ENCODE data around the gene ATAD3C. TPM values are rescaled to one million over a fixed set of nuclear protein-coding genes. Genes with fewer than 3 reads are reported as not detected.

The ATAD3C gene
- total and polyA plus RNA-seq, 2 donors (not counting 3 experiments of a cell fraction or from before 2014, with no cell fraction given): 0.01 TPM; not detected in 1

DNA sequence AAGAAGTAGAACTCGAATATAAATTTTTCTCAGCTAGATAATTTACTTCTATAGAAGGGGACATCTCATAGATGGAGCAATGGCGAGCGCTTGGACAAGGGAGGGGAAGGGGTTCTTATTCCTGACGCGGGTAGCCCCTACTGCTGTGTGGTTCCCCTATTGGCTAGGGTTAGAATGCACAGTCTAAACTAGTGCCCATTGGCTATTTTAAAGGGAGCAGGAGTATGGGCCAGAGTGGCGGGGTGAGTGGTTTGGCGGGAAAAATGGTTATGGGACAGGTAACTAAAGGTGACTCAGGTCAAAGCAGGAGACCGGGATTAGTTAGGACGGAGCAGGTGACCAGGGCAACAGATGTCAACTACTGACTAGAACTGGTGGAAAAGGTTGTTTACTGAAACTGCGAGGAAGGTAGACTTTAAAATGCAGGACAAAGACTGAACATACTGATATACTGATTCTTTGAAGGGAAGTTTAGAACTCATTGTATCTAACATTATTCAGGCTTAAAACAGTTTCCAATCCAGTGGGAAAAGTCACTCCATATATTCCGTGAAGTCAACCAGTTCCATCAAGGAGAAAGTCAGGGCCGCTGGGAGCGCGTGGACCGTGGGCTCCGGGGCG is 61.5 kb downstream of the ATAD3C start:
- H3K79me2 ChIP-seq (ENCODE audit: control insufficient read depth, insufficient read depth, low read length): peaks cover 21% of the 10 kb centered on the region
- H3K27ac ChIP-seq (ENCODE audit: insufficient read depth, low read depth, low read length): peak overlapping the region; percentile 96
- POLR2A ChIA-PET: interaction anchor here (0.7 to 0.9 kb wide), 2 partner anchors 29 to 111 kb away, joined by 3 to 4 read pairs; no protein-coding TSS in a partner anchor
- H3K9me1 ChIP-seq (replicated peaks; ENCODE audit: control insufficient read depth, extremely low read depth, insufficient read depth, low read length): no peaks in the 10 kb centered on the region
- CTCF ChIA-PET: no interaction called here
- BruUV-seq (replicated peaks): TSS peak; percentile 93
- no peaks in the 10 kb centered on the region for H3K9me3 ChIP-seq (replicated peaks; ENCODE audit: control insufficient read depth, insufficient read depth, low read length)
- no peaks in the 10 kb centered on the region for H4K20me1 ChIP-seq (replicated peaks; ENCODE audit: control insufficient read depth, extremely low read depth, insufficient read depth, low read length)
- intact Hi-C loops (cut with micrococcal nuclease): loop anchor here (5.0 kb wide), 1 partner anchor 106 kb away; the partner anchor contains the start of gene MIB2
- peak overlapping the region; percentile 33 to 69 (median 61) for H3K4me3 ChIP-seq (replicated peaks in 1 of 3; ENCODE audit: insufficient read depth in 1 of 3, low read depth in 1 of 3, low read length in 3 of 3)
- no peaks in the 10 kb centered on the region for H3K36me3 ChIP-seq (ENCODE audit: control insufficient read depth in 2 of 2, extremely low read depth in 1 of 2, insufficient read depth in 2 of 2, low read length in 2 of 2)
- peak overlapping the region; percentile 91 for H2AFZ ChIP-seq (ENCODE audit: low read depth, low read length)
- no peaks in the 10 kb centered on the region for H3K27me3 ChIP-seq (ENCODE audit: control insufficient read depth in 2 of 2, insufficient read depth in 2 of 2, low read length in 2 of 2)
- peak overlapping the region; percentile 86 for H3K4me2 ChIP-seq (ENCODE audit: insufficient read depth, low read length)
- peaks cover 4% of the 10 kb centered on the region for H3K4me1 ChIP-seq (ENCODE audit: control insufficient read depth, extremely low read depth, insufficient read depth, low read length)
- TF ChIP-seq POLR2AphosphoS5 (IDR thresholded peaks at IDR 0.05; ENCODE audit: insufficient read depth, low read depth, low read length) (no peak), FOS (IDR thresholded peaks at IDR 0.05; ENCODE audit: borderline replicate concordance, insufficient read depth, low read length) (no peak)
- TF ChIP-seq, protein P1, sequence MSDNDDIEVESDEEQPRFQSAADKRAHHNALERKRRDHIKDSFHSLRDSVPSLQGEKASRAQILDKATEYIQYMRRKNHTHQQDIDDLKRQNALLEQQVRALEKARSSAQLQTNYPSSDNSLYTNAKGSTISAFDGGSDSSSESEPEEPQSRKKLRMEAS (IDR thresholded peaks at IDR 0.05; ENCODE audit: insufficient read depth, insufficient read length): no peak
- peak overlapping the region; percentile 98 for H3K9ac ChIP-seq (replicated peaks; ENCODE audit: extremely low read depth, insufficient read depth, low read length)
- FAIRE-seq (no peak), DNase-seq (ENCODE audit: low read depth, low spot score) (no peak)
- dilution Hi-C loops (cut with MboI; ENCODE audit: extremely low pct_ligation_motif_present, low sequenced_read_pairs): no loop called here

DNA sequence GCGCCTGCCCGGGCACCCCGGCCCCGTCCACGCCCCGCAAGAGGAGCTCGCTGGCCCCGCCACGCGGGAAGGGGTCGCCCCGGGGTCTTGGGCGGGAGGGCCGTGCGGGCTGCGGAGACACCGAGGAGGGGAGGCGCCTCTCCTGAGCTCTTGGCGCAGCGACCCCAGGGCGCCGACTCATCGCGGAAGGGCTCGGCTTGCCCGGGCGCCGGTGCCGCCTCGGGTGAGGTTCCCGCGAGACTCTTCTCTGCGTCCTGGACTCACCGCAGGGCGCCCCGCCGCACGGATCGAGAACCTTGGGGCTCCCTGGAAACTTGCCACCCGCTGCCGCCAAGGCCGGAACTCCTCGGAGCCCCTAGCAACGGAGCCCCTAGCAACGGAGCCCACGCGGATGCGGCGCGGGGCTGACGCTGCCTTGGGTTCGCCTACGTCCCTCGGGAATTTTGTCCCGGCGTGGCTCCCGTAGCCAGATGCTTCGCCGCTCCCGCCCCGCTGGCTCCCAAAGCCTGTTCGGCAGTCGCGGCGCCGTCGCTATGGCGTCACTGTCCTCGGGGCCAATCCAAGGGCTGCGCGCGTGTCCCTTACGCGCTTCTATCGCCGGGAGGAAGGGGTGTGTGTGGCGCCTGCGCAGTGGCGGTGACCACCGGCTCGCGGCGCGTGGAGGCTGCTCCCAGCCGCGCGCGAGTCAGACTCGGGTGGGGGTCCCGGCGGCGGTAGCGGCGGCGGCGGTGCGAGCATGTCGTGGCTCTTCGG is 62.2 kb downstream of the ATAD3C start, which contains the start of gene ATAD3A:
TSS of gene ATAD3A (plus strand) at position 630 of the 753 bp plus-strand sequence. CDS start at position 737, 107 bp downstream.
- no peaks in the 10 kb centered on the region for H4K20me1 ChIP-seq (replicated peaks; ENCODE audit: control insufficient read depth, extremely low read depth, insufficient read depth, low read length)
- H3K4me1 ChIP-seq (ENCODE audit: control insufficient read depth, extremely low read depth, insufficient read depth, low read length): peaks cover 4% of the 10 kb centered on the region
- TF ChIP-seq GATA2 (IDR thresholded peaks at IDR 0.05; ENCODE audit: insufficient read depth, insufficient read length, low read depth, low read length) (no peak), POLR2A (IDR thresholded peaks at IDR 0.05; ENCODE audit: low read depth, low read length) (peak; percentile 84), EZH2 (IDR thresholded peaks at IDR 0.05; ENCODE audit: borderline replicate concordance, low read depth, low read length, severe bottlenecking) (no peak), POLR2AphosphoS5 (IDR thresholded peaks at IDR 0.05; ENCODE audit: insufficient read depth, low read depth, low read length) (peak; percentile 79), FOS (IDR thresholded peaks at IDR 0.05; ENCODE audit: borderline replicate concordance, insufficient read depth, low read length) (no peak), JUN (IDR thresholded peaks at IDR 0.05; ENCODE audit: borderline replicate concordance, insufficient read depth, insufficient read length, low read depth) (no peak), MYC (IDR thresholded peaks at IDR 0.05; ENCODE audit: low read depth, low read length) (peak; percentile 13)
- TF ChIP-seq, protein P2, sequence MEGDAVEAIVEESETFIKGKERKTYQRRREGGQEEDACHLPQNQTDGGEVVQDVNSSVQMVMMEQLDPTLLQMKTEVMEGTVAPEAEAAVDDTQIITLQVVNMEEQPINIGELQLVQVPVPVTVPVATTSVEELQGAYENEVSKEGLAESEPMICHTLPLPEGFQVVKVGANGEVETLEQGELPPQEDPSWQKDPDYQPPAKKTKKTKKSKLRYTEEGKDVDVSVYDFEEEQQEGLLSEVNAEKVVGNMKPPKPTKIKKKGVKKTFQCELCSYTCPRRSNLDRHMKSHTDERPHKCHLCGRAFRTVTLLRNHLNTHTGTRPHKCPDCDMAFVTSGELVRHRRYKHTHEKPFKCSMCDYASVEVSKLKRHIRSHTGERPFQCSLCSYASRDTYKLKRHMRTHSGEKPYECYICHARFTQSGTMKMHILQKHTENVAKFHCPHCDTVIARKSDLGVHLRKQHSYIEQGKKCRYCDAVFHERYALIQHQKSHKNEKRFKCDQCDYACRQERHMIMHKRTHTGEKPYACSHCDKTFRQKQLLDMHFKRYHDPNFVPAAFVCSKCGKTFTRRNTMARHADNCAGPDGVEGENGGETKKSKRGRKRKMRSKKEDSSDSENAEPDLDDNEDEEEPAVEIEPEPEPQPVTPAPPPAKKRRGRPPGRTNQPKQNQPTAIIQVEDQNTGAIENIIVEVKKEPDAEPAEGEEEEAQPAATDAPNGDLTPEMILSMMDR (IDR thresholded peaks at IDR 0.05; ENCODE audit: extremely low read depth in 1 of 2, insufficient read depth in 1 of 2, low read depth in 1 of 2, low read length in 2 of 2): peak in 1 of 2 donors; percentile 0
- TF ChIP-seq, protein P1 (IDR thresholded peaks at IDR 0.05; ENCODE audit: insufficient read depth, insufficient read length): no peak
- no peaks in the 10 kb centered on the region for H3K9me3 ChIP-seq (replicated peaks; ENCODE audit: control insufficient read depth, insufficient read depth, low read length)
- H3K36me3 ChIP-seq (ENCODE audit: control insufficient read depth in 2 of 2, extremely low read depth in 1 of 2, insufficient read depth in 2 of 2, low read length in 2 of 2): no peaks in the 10 kb centered on the region
- POLR2A ChIA-PET: interaction anchor here (0.6 to 0.9 kb wide), 2 partner anchors 9 to 111 kb away, joined by 3 to 4 read pairs; no protein-coding TSS in a partner anchor
- H3K9me1 ChIP-seq (replicated peaks; ENCODE audit: control insufficient read depth, extremely low read depth, insufficient read depth, low read length): no peaks in the 10 kb centered on the region
- peak within 1 kb of the TSS; percentile 86 for H3K4me2 ChIP-seq (ENCODE audit: insufficient read depth, low read length)
- H3K27me3 ChIP-seq (ENCODE audit: control insufficient read depth in 2 of 2, insufficient read depth in 2 of 2, low read length in 2 of 2): no peaks in the 10 kb centered on the region
- dilution Hi-C loops (cut with MboI; ENCODE audit: extremely low pct_ligation_motif_present, low sequenced_read_pairs): no loop called here
- CTCF ChIA-PET: no interaction called here
- peak within 1 kb of the TSS; percentile 91 for H2AFZ ChIP-seq (ENCODE audit: low read depth, low read length)
- BruUV-seq (replicated peaks): no TSS peak
- peak within 1 kb of the TSS; percentile 33 to 69 (median 61) for H3K4me3 ChIP-seq (replicated peaks in 1 of 3; ENCODE audit: insufficient read depth in 1 of 3, low read depth in 1 of 3, low read length in 3 of 3)
- peak; percentile 99 for DNase-seq (ENCODE audit: low read depth, low spot score)
- FAIRE-seq: peak; percentile 93
- intact Hi-C loops (cut with micrococcal nuclease): loop anchor here (2.0 to 5.0 kb wide), 2 partner anchors 63 to 106 kb away; partner anchors contain the start of genes MIB2 and SSU72
- peak within 1 kb of the TSS; percentile 98 for H3K9ac ChIP-seq (replicated peaks; ENCODE audit: extremely low read depth, insufficient read depth, low read length)
- peaks cover 21% of the 10 kb centered on the region for H3K79me2 ChIP-seq (ENCODE audit: control insufficient read depth, insufficient read depth, low read length)
- H3K27ac ChIP-seq (ENCODE audit: insufficient read depth, low read depth, low read length): peak within 1 kb of the TSS; percentile 96

Measured in endothelial cell of umbilical vein (primary cell).